Mammary epithelial cell (primary cell): ENCODE results near the gene CFAP74.

Experiments used
- CTCF ChIP-seq, 2 donors: IDR thresholded peaks in 1 of 2; conservative IDR thresholded peaks in 1 of 2; 2 replicates each; pipeline ENCODE4 v1.5.1; 2011 to 2012; ENCODE audit warnings: inconsistent platforms in 2 of 2, low read length in 2 of 2, mild to moderate bottlenecking in 2 of 2, control low read depth in 1 of 2, low read depth in 1 of 2; ENCODE audit not compliant: insufficient read depth in 1 of 2; ENCODE audit errors: extremely low read depth in 1 of 2
- EZH2 ChIP-seq: IDR thresholded peaks from 2 replicates; pipeline ENCODE4 v1.6.1; 2012; ENCODE audit warnings: low read length, inconsistent platforms, borderline replicate concordance

- TF ChIP-seq EZH2 (no peak), CTCF (conservative IDR thresholded peaks at IDR 0.05 in 1 of 2, IDR thresholded peaks at IDR 0.05 in 1 of 2; ENCODE audit: extremely low read depth in 1 of 2, insufficient read depth in 1 of 2, low read depth in 1 of 2, low read length in 2 of 2) (no peak)
Observed at GRCh38 chr1:2043886-2044285, 40.3 kb upstream of the CFAP74 start.
